Esophagus muscularis mucosa (tissue), 4 donors: ENCODE measurements around the gene SKAP2. TPM values are rescaled to one million over a fixed set of nuclear protein-coding genes. Genes with fewer than 3 reads are reported as not detected.

Experiments used
- DNase-seq: peaks from one replicate; pipeline ENCODE4 v3.0.0-alpha.2; 2017; ENCODE audit errors: extremely low spot score
- H3K27ac ChIP-seq, 4 donors: fragments of 200-600 bp; sonication (generic); replicated peaks in 1 of 4; 1 replicate in 3 of 4; 2 replicates in 1 of 4; pipeline ENCODE4 v1.5.1; 2016 to 2019; ENCODE audit warnings: mild to moderate bottlenecking in 1 of 4
- H3K27me3 ChIP-seq, 4 donors: fragments of 200-600 bp; sonication (generic); one replicate each; pipeline versions ENCODE4 v1.5.1 to v1.6.0; 2016 to 2019
- H3K36me3 ChIP-seq, 4 donors: fragments of 200-600 bp; sonication (generic); one replicate each; pipeline ENCODE4 v1.5.1; 2016 to 2019
- H3K4me1 ChIP-seq, 4 donors: fragments of 200-600 bp; sonication (generic); one replicate each; pipeline ENCODE4 v1.5.1; 2016 to 2019
- H3K4me3 ChIP-seq, 4 donors: fragments of 200-600 bp; sonication (generic); 1 replicate in 2 of 4; 2 replicates in 2 of 4; pipeline ENCODE4 v1.5.1; 2016 to 2019; ENCODE audit warnings: mild to moderate bottlenecking in 4 of 4, moderate library complexity in 1 of 4
- H3K9me3 ChIP-seq, 4 donors: fragments of 200-600 bp; sonication (generic); 1 replicate in 3 of 4; 2 replicates in 1 of 4; pipeline ENCODE4 v1.5.1; 2016 to 2019
- CTCF ChIP-seq, 3 experiments: fragments of 200-600 bp in 2 of 3; fragments of 450-650 bp in 1 of 3; sonication (generic) in 2 of 3; IDR thresholded peaks; one replicate each; pipeline ENCODE4 v1.5.1; 2017 to 2019; ENCODE audit warnings: antibody characterized with exemption in 3 of 3, mild to moderate bottlenecking in 2 of 3, moderate library complexity in 1 of 3
- EP300 ChIP-seq: sonication (generic); formaldehyde crosslinking; IDR thresholded peaks from one replicate; pipeline ENCODE4 v1.6.1; 2017; ENCODE audit warnings: antibody characterized with exemption
- POLR2A ChIP-seq: fragments of 450-650 bp; IDR thresholded peaks from one replicate; pipeline ENCODE4 v1.6.1; 2017; ENCODE audit warnings: antibody characterized with exemption, moderate library complexity, mild to moderate bottlenecking, low read depth
- POLR2AphosphoS5 ChIP-seq, 2 donors: sonication (generic); formaldehyde crosslinking; IDR thresholded peaks; one replicate each; pipeline ENCODE4 v1.6.1; 2017; ENCODE audit warnings: antibody characterized with exemption in 2 of 2
- WGBS: methylation state at CpG from one replicate; pipeline ENCODE4 v1.1.5; 2018; 5-methylcytosine and 5-hydroxymethylcytosine counted together
- intact Hi-C: fragments of 100-400 bp; cut with DNase I; formaldehyde crosslinking; loops from one replicate; pipeline ENCODE4 v1.15.1; 2023
- total RNA-seq, 4 donors: library from RNA; depleted of rRNA; stranded (reverse); fragments of >200 nt; gene quantifications; one replicate each; pipeline versions ENCODE4 v1.1.0 to v1.2.1, GENCODE V29; 2016

SKAP2 gene
- total RNA-seq, 4 donors from 2014 or later = 44.2 to 47.1 (median 45.1) TPM

DNA sequence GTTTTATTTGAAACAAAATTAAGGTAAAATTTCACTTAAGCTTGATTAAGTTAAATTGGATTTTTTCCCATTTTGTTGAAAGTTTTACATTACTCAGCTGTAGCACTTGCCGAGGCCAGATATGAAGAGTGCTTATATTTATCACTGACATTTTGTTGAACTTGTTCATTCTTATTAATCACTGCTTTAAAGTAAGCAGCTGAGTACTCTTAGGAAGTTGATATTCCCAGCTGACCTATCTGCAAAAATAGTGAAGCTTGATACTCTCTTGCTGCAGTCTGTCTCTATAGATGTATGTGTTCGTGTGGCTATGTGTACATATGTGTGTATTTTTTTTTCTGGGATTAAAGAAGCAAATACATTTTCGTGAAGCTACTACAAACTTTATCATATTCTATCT lies 150.0 kb downstream of the SKAP2 start:
- intact Hi-C loops = no loop called here
- H3K36me3 ChIP-seq = no peaks in the 10 kb centered on the region
- TF ChIP-seq POLR2A = no peak
- TF ChIP-seq POLR2AphosphoS5 (IDR thresholded peaks at IDR 0.05) = no peak
- TF ChIP-seq EP300 = no peak
- no peak for TF ChIP-seq CTCF (IDR thresholded peaks at IDR 0.05)
- no peaks in the 10 kb centered on the region for H3K27me3 ChIP-seq
- no peaks in the 10 kb centered on the region for H3K9me3 ChIP-seq
- peaks cover 0 to 14% (median 7%) of the 10 kb centered on the region in 4 donors for H3K4me1 ChIP-seq
- DNase-seq = no peak
- no peak overlapping the region for H3K27ac ChIP-seq
- WGBS = 61% methylated on average over 3 of the region's 3 CpGs
- no peak overlapping the region for H3K4me3 ChIP-seq

DNA sequence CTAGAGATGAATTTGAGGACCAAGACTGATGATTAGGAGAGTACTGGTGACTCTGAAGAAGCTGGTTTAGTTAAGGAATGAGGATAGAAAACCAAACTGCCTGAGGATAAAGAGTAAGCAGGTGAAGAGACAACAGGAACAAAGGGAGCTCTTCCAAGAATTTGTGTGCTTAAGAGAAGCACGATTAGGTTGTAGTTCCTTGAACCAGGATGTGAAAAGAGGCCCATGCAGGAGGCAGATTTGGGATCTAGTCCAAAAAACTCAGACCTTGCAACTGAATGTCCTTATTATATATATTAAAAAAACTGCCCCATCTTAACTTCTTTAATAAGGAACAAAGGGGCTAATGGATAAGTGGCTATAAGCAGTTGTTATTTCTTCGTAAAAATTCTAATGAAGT lies 150.4 kb downstream of the SKAP2 start:
- Histone ChIP-seq H3K36me3 (no peaks in the 10 kb centered on the region), H3K4me3 (no peak overlapping the region), H3K27me3 (no peaks in the 10 kb centered on the region), H3K4me1 (peaks cover 0 to 14% (median 7%) of the 10 kb centered on the region in 4 donors), H3K27ac (no peak overlapping the region), H3K9me3 (no peaks in the 10 kb centered on the region)
- TF ChIP-seq POLR2AphosphoS5 (IDR thresholded peaks at IDR 0.05) (no peak), POLR2A (no peak), EP300 (no peak), CTCF (IDR thresholded peaks at IDR 0.05) (no peak)
- 73% methylated on average over 2 of the region's 2 CpGs for WGBS
- intact Hi-C loops = no loop called here
- DNase-seq = no peak

DNA sequence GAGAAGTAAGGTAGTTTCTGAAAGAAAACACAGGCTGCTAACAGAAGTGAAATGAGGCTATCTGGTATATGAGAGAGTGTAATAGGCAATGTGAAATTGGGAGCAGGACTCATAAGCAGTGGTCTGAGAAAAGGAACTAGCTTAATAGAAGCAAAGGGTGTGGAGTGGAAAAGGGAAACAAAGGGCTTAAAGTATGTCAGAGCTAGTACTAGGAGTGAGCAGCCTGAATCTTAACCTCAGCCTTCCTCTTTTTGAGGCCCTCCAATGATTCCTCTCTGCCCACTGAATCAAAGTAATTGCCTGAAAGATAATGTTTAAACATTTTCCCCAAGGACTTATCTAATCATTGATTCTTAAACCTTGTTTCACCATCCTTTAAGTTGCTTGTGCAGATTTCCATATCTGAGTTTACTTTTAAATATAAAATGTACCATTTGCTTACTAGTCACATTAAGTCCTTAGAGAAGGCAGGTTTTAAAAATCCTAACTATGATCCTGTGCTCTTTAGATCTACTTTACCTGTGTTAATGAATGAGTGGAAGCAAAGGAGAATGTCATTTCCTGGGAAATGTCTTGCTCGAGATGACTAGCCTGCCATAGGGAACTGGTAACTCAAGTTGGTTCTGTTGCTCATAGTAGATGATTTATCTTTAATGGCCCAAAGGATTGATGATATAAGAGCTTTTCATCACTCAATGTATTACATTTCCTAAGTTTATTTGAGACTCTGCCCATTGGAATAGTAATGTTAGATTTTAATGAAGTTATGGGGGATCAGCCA lies 155.0 kb downstream of the SKAP2 start:
- intact Hi-C loops = no loop called here
- H3K36me3 ChIP-seq = no peaks in the 10 kb centered on the region
- H3K27me3 ChIP-seq = no peaks in the 10 kb centered on the region
- TF ChIP-seq CTCF (IDR thresholded peaks at IDR 0.05) (no peak), EP300 (no peak), POLR2AphosphoS5 (IDR thresholded peaks at IDR 0.05) (no peak), POLR2A (no peak)
- no peak for DNase-seq
- WGBS = 73% methylated on average over 1 of the region's 1 CpG
- H3K4me1 ChIP-seq = peaks cover 3 to 35% (median 26%) of the 10 kb centered on the region in 4 donors
- no peaks in the 10 kb centered on the region for H3K9me3 ChIP-seq
- H3K27ac ChIP-seq = no peak overlapping the region
- no peak overlapping the region for H3K4me3 ChIP-seq

- TF ChIP-seq EP300 (no peak), POLR2AphosphoS5 (IDR thresholded peaks at IDR 0.05) (peak in 1 of 2 donors; percentile 45)
- Histone ChIP-seq H3K27ac (peak overlapping the region in 2 of 4 donors; percentile 3 to 40), H3K27me3 (no peaks in the 10 kb centered on the region), H3K36me3 (no peaks in the 10 kb centered on the region), H3K4me1 (peaks cover 3 to 37% (median 30%) of the 10 kb centered on the region in 4 donors), H3K9me3 (no peaks in the 10 kb centered on the region), H3K4me3 (no peak overlapping the region)
- DNase-seq = no peak
- 13% methylated on average over 2 of the region's 2 CpGs for WGBS
- intact Hi-C loops = no loop called here
Observed at GRCh38 chr7:26705567-26705966, 158.8 kb downstream of the SKAP2 start.

DNA sequence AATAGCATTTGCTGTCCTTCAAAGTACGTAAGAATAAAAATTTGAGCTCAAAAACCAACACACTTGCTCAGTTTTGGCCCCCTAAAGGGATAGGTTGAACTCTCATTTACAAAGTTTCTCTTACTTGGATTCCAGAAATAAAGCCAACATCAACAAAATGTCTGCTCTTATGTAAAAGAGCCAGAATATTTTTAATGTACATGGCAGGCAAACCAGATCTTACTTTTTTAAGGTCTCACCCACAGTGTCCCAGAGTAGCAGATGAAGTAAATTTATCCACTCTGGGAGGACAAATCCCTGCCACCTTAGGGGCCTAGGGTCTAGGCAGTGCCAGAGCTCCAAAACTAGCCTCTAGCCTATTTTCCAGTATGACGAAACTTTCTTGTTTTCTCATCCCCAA lies 159.6 kb downstream of the SKAP2 start:
- Histone ChIP-seq H3K27ac (peak overlapping the region; percentile 10 to 40 (median 21)), H3K27me3 (no peaks in the 10 kb centered on the region), H3K4me1 (peaks cover 3 to 37% (median 30%) of the 10 kb centered on the region in 4 donors), H3K4me3 (no peak overlapping the region), H3K36me3 (no peaks in the 10 kb centered on the region), H3K9me3 (no peaks in the 10 kb centered on the region)
- intact Hi-C loops = no loop called here
- DNase-seq = no peak
- no peak for TF ChIP-seq POLR2AphosphoS5 (IDR thresholded peaks at IDR 0.05)
- TF ChIP-seq EP300 = no peak
- TF ChIP-seq POLR2A = no peak
- no peak for TF ChIP-seq CTCF (IDR thresholded peaks at IDR 0.05)
- WGBS = 25% methylated on average over 2 of the region's 2 CpGs
